Ishikawa (cell line): Measurements from ENCODE around the gene GAB1.

Experiments used
- CEBPB ChIP-seq: IDR thresholded peaks from 2 replicates; pipeline ENCODE4 v1.6.1; 2012
- CREB1 ChIP-seq: IDR thresholded peaks from 2 replicates; pipeline ENCODE4 v1.6.1; 2012; ENCODE audit warnings: low read depth
- EGR1 ChIP-seq: IDR thresholded peaks from 2 replicates; pipeline ENCODE4 v1.6.1; 2012
- EP300 ChIP-seq: IDR thresholded peaks from 2 replicates; pipeline ENCODE4 v1.6.1; 2012; ENCODE audit warnings: borderline replicate concordance
- FOXM1 ChIP-seq: IDR thresholded peaks from 2 replicates; pipeline ENCODE4 v1.6.1; 2012; ENCODE audit warnings: low read depth, borderline replicate concordance
- MAX ChIP-seq: IDR thresholded peaks from 2 replicates; pipeline ENCODE4 v1.6.1; 2012
- RAD21 ChIP-seq: IDR thresholded peaks from 2 replicates; pipeline ENCODE4 v1.6.1; 2012; ENCODE audit warnings: low read depth
- TAF1 ChIP-seq: IDR thresholded peaks from 2 replicates; pipeline ENCODE4 v1.6.1; 2012; ENCODE audit warnings: low read depth, mild to moderate bottlenecking
- TCF12 ChIP-seq: IDR thresholded peaks from 2 replicates; pipeline ENCODE4 v1.6.1; 2012; ENCODE audit warnings: low read depth
- TEAD4 ChIP-seq: IDR thresholded peaks from 2 replicates; pipeline ENCODE4 v1.6.1; 2012
- USF1 ChIP-seq: IDR thresholded peaks from 2 replicates; pipeline ENCODE4 v1.6.1; 2012
- TF ChIP-seq, protein P1 (sequence below): IDR thresholded peaks from 2 replicates; pipeline ENCODE4 v1.6.1; 2012; ENCODE audit warnings: low read depth, mild to moderate bottlenecking

GRCh38 chr4:143420227-143420626 lies 83.6 kb downstream of the GAB1 start:
- TF ChIP-seq TAF1: no peak
- TF ChIP-seq FOXM1: no peak
- no peak for TF ChIP-seq MAX
- TF ChIP-seq, protein P1, sequence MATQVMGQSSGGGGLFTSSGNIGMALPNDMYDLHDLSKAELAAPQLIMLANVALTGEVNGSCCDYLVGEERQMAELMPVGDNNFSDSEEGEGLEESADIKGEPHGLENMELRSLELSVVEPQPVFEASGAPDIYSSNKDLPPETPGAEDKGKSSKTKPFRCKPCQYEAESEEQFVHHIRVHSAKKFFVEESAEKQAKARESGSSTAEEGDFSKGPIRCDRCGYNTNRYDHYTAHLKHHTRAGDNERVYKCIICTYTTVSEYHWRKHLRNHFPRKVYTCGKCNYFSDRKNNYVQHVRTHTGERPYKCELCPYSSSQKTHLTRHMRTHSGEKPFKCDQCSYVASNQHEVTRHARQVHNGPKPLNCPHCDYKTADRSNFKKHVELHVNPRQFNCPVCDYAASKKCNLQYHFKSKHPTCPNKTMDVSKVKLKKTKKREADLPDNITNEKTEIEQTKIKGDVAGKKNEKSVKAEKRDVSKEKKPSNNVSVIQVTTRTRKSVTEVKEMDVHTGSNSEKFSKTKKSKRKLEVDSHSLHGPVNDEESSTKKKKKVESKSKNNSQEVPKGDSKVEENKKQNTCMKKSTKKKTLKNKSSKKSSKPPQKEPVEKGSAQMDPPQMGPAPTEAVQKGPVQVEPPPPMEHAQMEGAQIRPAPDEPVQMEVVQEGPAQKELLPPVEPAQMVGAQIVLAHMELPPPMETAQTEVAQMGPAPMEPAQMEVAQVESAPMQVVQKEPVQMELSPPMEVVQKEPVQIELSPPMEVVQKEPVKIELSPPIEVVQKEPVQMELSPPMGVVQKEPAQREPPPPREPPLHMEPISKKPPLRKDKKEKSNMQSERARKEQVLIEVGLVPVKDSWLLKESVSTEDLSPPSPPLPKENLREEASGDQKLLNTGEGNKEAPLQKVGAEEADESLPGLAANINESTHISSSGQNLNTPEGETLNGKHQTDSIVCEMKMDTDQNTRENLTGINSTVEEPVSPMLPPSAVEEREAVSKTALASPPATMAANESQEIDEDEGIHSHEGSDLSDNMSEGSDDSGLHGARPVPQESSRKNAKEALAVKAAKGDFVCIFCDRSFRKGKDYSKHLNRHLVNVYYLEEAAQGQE: no peak
- no peak for TF ChIP-seq EGR1
- TF ChIP-seq TCF12: no peak
- no peak for TF ChIP-seq CEBPB
- no peak for TF ChIP-seq USF1
- no peak for TF ChIP-seq RAD21
- TF ChIP-seq EP300: no peak
- no peak for TF ChIP-seq TEAD4
- TF ChIP-seq CREB1: no peak
